ENCODE results near the gene CLIP4.

Gene CLIP4

GRCh38 chr2:29184531-29184930 lies 69.3 kb downstream of the CLIP4 start:
- Histone ChIP-seq H3K4me1 (ENCODE audit: control insufficient read depth in 1 of 2, insufficient read depth in 2 of 2, low read length in 2 of 2) (no peaks in the 10 kb centered on the region), H3K27ac (ENCODE audit: low read depth, low read length) (no peak overlapping the region), H3K36me3 (ENCODE audit: control insufficient read depth in 1 of 2, insufficient read depth in 2 of 2, low read length in 2 of 2) (peaks cover 0 to 6% of the 10 kb centered on the region in 2 donors), H3K4me3 (ENCODE audit: low read depth in 1 of 2, low read length in 2 of 2) (no peak overlapping the region), H3K9ac (ENCODE audit: low read depth in 1 of 2, low read length in 2 of 2) (no peak overlapping the region), H3K27me3 (ENCODE audit: control insufficient read depth in 1 of 2, insufficient read depth in 2 of 2, low read length in 2 of 2) (no peaks in the 10 kb centered on the region), H3K9me3 (ENCODE audit: control insufficient read depth in 1 of 2, low read length in 2 of 2) (no peaks in the 10 kb centered on the region)

- no peaks in the 10 kb centered on the region for H3K27me3 ChIP-seq (ENCODE audit: control insufficient read depth in 1 of 2, insufficient read depth in 2 of 2, low read length in 2 of 2)
- H3K36me3 ChIP-seq (ENCODE audit: control insufficient read depth in 1 of 2, insufficient read depth in 2 of 2, low read length in 2 of 2), result no peaks in the 10 kb centered on the region
- no peaks in the 10 kb centered on the region for H3K4me1 ChIP-seq (ENCODE audit: control insufficient read depth in 1 of 2, insufficient read depth in 2 of 2, low read length in 2 of 2)
- no peaks in the 10 kb centered on the region for H3K9me3 ChIP-seq (ENCODE audit: control insufficient read depth in 1 of 2, low read length in 2 of 2)
- no peak overlapping the region for H3K9ac ChIP-seq (ENCODE audit: low read depth in 1 of 2, low read length in 2 of 2)
- H3K4me3 ChIP-seq (ENCODE audit: low read depth in 1 of 2, low read length in 2 of 2), result no peak overlapping the region
- no peak overlapping the region for H3K27ac ChIP-seq (ENCODE audit: low read depth, low read length)
These were observed 71.6 kb downstream of the CLIP4 start for GRCh38 chr2:29186817-29187216.

DNA sequence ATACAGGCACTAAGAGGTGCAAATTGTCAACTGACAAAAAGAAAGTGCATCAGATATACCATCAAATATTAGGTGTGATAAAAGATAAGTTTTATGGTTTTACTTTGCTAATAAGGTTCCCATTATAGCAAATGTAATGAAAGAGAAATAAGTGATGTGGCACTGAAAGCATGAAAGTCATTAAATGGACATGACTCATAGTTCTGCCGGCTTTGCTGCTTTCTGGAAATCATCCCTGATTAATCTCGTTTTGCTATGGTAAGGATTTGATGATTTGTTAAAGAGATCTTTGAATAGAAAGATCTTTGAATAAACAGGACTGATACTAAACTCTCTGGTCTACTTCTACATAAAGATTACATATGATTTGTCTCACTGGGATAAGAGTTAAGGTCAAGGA lies 72.7 kb downstream of the CLIP4 start:
- no peaks in the 10 kb centered on the region for H3K9me3 ChIP-seq (ENCODE audit: control insufficient read depth in 1 of 2, low read length in 2 of 2)
- H3K9ac ChIP-seq (ENCODE audit: low read depth in 1 of 2, low read length in 2 of 2), result no peak overlapping the region

DNA sequence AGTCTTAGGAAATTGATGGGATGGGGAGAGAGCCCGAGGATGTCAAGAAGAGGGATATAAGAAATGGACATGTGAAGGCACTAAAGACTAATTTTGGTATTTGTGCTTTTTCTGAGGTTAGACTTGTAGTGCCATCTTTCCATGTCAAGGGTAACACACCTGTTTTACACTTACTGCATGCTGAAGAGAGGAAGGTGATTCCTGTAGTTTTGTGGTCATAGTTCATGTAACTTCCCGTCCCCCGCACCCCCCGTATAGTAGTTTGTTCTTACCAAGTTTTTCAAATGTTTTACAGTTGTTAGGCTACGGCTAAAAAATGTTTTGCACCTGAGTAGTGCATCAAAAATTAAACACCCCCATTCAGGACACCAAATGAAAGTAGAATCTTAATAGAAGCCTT lies 73.8 kb downstream of the CLIP4 start:
- Histone ChIP-seq H3K4me3 (ENCODE audit: low read depth in 1 of 2, low read length in 2 of 2) (no peak overlapping the region), H3K27me3 (ENCODE audit: control insufficient read depth in 1 of 2, insufficient read depth in 2 of 2, low read length in 2 of 2) (no peaks in the 10 kb centered on the region), H3K9me3 (ENCODE audit: control insufficient read depth in 1 of 2, low read length in 2 of 2) (no peaks in the 10 kb centered on the region), H3K4me1 (ENCODE audit: control insufficient read depth in 1 of 2, insufficient read depth in 2 of 2, low read length in 2 of 2) (no peaks in the 10 kb centered on the region), H3K9ac (ENCODE audit: low read depth in 1 of 2, low read length in 2 of 2) (no peak overlapping the region), H3K27ac (ENCODE audit: low read depth, low read length) (no peak overlapping the region), H3K36me3 (ENCODE audit: control insufficient read depth in 1 of 2, insufficient read depth in 2 of 2, low read length in 2 of 2) (no peaks in the 10 kb centered on the region)

More for the DNA sequence above, 72.7 kb downstream of the CLIP4 start:
- H3K4me1 ChIP-seq (ENCODE audit: control insufficient read depth in 1 of 2, insufficient read depth in 2 of 2, low read length in 2 of 2), result no peaks in the 10 kb centered on the region
- no peaks in the 10 kb centered on the region for H3K36me3 ChIP-seq (ENCODE audit: control insufficient read depth in 1 of 2, insufficient read depth in 2 of 2, low read length in 2 of 2)
- H3K27ac ChIP-seq (ENCODE audit: low read depth, low read length), result no peak overlapping the region
- H3K27me3 ChIP-seq (ENCODE audit: control insufficient read depth in 1 of 2, insufficient read depth in 2 of 2, low read length in 2 of 2), result no peaks in the 10 kb centered on the region
- no peak overlapping the region for H3K4me3 ChIP-seq (ENCODE audit: low read depth in 1 of 2, low read length in 2 of 2)

DNA sequence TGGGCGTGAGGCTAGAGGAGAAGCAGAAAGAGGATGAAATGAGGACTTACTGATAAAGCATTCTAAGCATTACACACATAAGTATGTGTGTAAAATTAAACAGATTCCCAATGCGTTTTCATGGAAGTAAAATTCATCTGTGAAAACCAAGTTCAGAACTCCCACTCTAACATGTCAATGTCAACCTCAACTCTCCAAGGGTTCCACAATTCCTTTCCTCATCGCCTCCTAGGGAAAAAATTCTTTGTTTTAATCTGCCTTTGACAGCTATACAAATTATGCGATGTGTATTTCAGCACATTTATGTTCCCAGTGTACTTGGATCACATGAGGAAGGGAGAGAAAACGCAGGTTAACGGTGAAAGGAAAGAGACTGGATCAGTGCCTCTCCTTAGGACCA lies 76.6 kb downstream of the CLIP4 start:
- no peaks in the 10 kb centered on the region for H3K27me3 ChIP-seq (ENCODE audit: control insufficient read depth in 1 of 2, insufficient read depth in 2 of 2, low read length in 2 of 2)
- H3K4me1 ChIP-seq (ENCODE audit: control insufficient read depth in 1 of 2, insufficient read depth in 2 of 2, low read length in 2 of 2), result no peaks in the 10 kb centered on the region
- H3K9me3 ChIP-seq (ENCODE audit: control insufficient read depth in 1 of 2, low read length in 2 of 2), result no peaks in the 10 kb centered on the region

DNA sequence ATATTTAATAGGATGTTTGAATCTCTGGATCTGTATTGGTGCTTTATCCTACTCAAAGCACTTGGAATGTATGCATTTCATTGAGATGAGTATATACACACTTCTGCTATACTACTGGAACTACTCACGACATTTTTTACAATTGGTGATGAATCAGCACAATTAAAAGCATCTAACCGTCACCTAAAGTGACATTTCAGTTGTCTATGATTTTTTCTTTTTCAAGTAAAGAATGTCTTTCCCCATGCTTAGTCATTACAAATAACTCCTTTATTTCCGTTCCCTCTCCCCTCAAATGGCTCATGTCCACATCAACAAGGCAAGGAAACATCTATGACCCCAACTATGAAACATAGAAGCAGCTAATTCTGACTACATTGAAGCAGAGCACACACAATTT lies 77.3 kb downstream of the CLIP4 start:
- no peak overlapping the region for H3K27ac ChIP-seq (ENCODE audit: low read depth, low read length)
- no peak overlapping the region for H3K9ac ChIP-seq (ENCODE audit: low read depth in 1 of 2, low read length in 2 of 2)
- H3K4me3 ChIP-seq (ENCODE audit: low read depth in 1 of 2, low read length in 2 of 2), result no peak overlapping the region
- no peaks in the 10 kb centered on the region for H3K4me1 ChIP-seq (ENCODE audit: control insufficient read depth in 1 of 2, insufficient read depth in 2 of 2, low read length in 2 of 2)
- no peaks in the 10 kb centered on the region for H3K36me3 ChIP-seq (ENCODE audit: control insufficient read depth in 1 of 2, insufficient read depth in 2 of 2, low read length in 2 of 2)
- H3K27me3 ChIP-seq (ENCODE audit: control insufficient read depth in 1 of 2, insufficient read depth in 2 of 2, low read length in 2 of 2), result no peaks in the 10 kb centered on the region
- H3K9me3 ChIP-seq (ENCODE audit: control insufficient read depth in 1 of 2, low read length in 2 of 2), result no peaks in the 10 kb centered on the region

More for the DNA sequence above, 76.6 kb downstream of the CLIP4 start:
- Histone ChIP-seq H3K27ac (ENCODE audit: low read depth, low read length) (no peak overlapping the region), H3K4me3 (ENCODE audit: low read depth in 1 of 2, low read length in 2 of 2) (no peak overlapping the region), H3K9ac (ENCODE audit: low read depth in 1 of 2, low read length in 2 of 2) (no peak overlapping the region), H3K36me3 (ENCODE audit: control insufficient read depth in 1 of 2, insufficient read depth in 2 of 2, low read length in 2 of 2) (no peaks in the 10 kb centered on the region)

GRCh38 chr2:29193111-29193510 lies 77.9 kb downstream of the CLIP4 start:
- H3K9me3 ChIP-seq (ENCODE audit: control insufficient read depth in 1 of 2, low read length in 2 of 2), result no peaks in the 10 kb centered on the region
- no peak overlapping the region for H3K9ac ChIP-seq (ENCODE audit: low read depth in 1 of 2, low read length in 2 of 2)
- no peaks in the 10 kb centered on the region for H3K27me3 ChIP-seq (ENCODE audit: control insufficient read depth in 1 of 2, insufficient read depth in 2 of 2, low read length in 2 of 2)
- H3K4me3 ChIP-seq (ENCODE audit: low read depth in 1 of 2, low read length in 2 of 2), result no peak overlapping the region
- no peaks in the 10 kb centered on the region for H3K36me3 ChIP-seq (ENCODE audit: control insufficient read depth in 1 of 2, insufficient read depth in 2 of 2, low read length in 2 of 2)
- H3K4me1 ChIP-seq (ENCODE audit: control insufficient read depth in 1 of 2, insufficient read depth in 2 of 2, low read length in 2 of 2), result no peaks in the 10 kb centered on the region
- H3K27ac ChIP-seq (ENCODE audit: low read depth, low read length), result no peak overlapping the region

DNA sequence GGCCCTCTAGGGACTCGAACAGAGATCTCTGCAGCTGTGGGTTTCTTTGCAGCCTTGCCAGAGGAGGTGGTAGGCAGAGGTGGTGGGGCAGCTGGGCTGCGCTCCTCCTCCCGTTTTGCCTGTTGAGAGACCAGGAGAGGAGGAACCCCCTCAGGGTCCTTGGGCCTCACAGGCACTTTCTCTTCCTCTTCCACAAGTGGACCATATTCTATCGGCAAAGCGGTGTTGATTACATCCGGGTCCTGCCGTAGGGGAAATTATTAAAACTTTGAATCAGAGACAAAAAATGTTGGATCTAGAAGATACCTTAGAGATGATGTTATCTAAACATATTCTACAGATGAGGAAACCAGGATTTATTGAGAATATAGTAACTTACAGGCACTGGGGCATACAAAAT lies 78.5 kb downstream of the CLIP4 start:
- no peaks in the 10 kb centered on the region for H3K4me1 ChIP-seq (ENCODE audit: control insufficient read depth in 1 of 2, insufficient read depth in 2 of 2, low read length in 2 of 2)
- H3K4me3 ChIP-seq (ENCODE audit: low read depth in 1 of 2, low read length in 2 of 2), result no peak overlapping the region
- no peak overlapping the region for H3K27ac ChIP-seq (ENCODE audit: low read depth, low read length)
- H3K9ac ChIP-seq (ENCODE audit: low read depth in 1 of 2, low read length in 2 of 2), result no peak overlapping the region
- H3K9me3 ChIP-seq (ENCODE audit: control insufficient read depth in 1 of 2, low read length in 2 of 2), result no peaks in the 10 kb centered on the region
- no peaks in the 10 kb centered on the region for H3K27me3 ChIP-seq (ENCODE audit: control insufficient read depth in 1 of 2, insufficient read depth in 2 of 2, low read length in 2 of 2)
- no peaks in the 10 kb centered on the region for H3K36me3 ChIP-seq (ENCODE audit: control insufficient read depth in 1 of 2, insufficient read depth in 2 of 2, low read length in 2 of 2)

GRCh38 chr2:29195796-29196195 lies 80.6 kb downstream of the CLIP4 start:
- H3K27me3 ChIP-seq (ENCODE audit: control insufficient read depth in 1 of 2, insufficient read depth in 2 of 2, low read length in 2 of 2), result no peaks in the 10 kb centered on the region
- H3K4me1 ChIP-seq (ENCODE audit: control insufficient read depth in 1 of 2, insufficient read depth in 2 of 2, low read length in 2 of 2), result no peaks in the 10 kb centered on the region
- no peaks in the 10 kb centered on the region for H3K36me3 ChIP-seq (ENCODE audit: control insufficient read depth in 1 of 2, insufficient read depth in 2 of 2, low read length in 2 of 2)
- no peaks in the 10 kb centered on the region for H3K9me3 ChIP-seq (ENCODE audit: control insufficient read depth in 1 of 2, low read length in 2 of 2)
- H3K9ac ChIP-seq (ENCODE audit: low read depth in 1 of 2, low read length in 2 of 2), result no peak overlapping the region
- no peak overlapping the region for H3K4me3 ChIP-seq (ENCODE audit: low read depth in 1 of 2, low read length in 2 of 2)
- no peak overlapping the region for H3K27ac ChIP-seq (ENCODE audit: low read depth, low read length)

- H3K9ac ChIP-seq (ENCODE audit: low read depth in 1 of 2, low read length in 2 of 2), result no peak overlapping the region
- H3K27me3 ChIP-seq (ENCODE audit: control insufficient read depth in 1 of 2, insufficient read depth in 2 of 2, low read length in 2 of 2), result no peaks in the 10 kb centered on the region
- H3K9me3 ChIP-seq (ENCODE audit: control insufficient read depth in 1 of 2, low read length in 2 of 2), result no peaks in the 10 kb centered on the region
- H3K4me1 ChIP-seq (ENCODE audit: control insufficient read depth in 1 of 2, insufficient read depth in 2 of 2, low read length in 2 of 2), result no peaks in the 10 kb centered on the region
- H3K4me3 ChIP-seq (ENCODE audit: low read depth in 1 of 2, low read length in 2 of 2), result no peak overlapping the region
- no peak overlapping the region for H3K27ac ChIP-seq (ENCODE audit: low read depth, low read length)
- H3K36me3 ChIP-seq (ENCODE audit: control insufficient read depth in 1 of 2, insufficient read depth in 2 of 2, low read length in 2 of 2), result no peaks in the 10 kb centered on the region
These were observed 81.9 kb downstream of the CLIP4 start for GRCh38 chr2:29196792-29197788.

Data from duodenal mucosa (tissue), 2 donors.